H1 (cell line): ENCODE measurements around the gene OTUD4.

Experiments
- CTCF ChIP-seq, 3 experiments: IDR thresholded peaks; 1 replicate in 2 of 3; 2 replicates in 1 of 3; pipeline versions ENCODE4 v1.5.1 to v1.6.1; 2011; ENCODE audit warnings: low read length in 3 of 3, mild to moderate bottlenecking in 3 of 3, inconsistent platforms in 2 of 3, low read depth in 1 of 3, moderate library complexity in 1 of 3; ENCODE audit not compliant: insufficient read depth in 1 of 3; ENCODE audit errors: control extremely low read depth in 1 of 3
- EZH2 ChIP-seq: fragments of 200-600 bp; sonication (generic); IDR thresholded peaks from 2 replicates; pipeline ENCODE4 v1.7.1; 2012; ENCODE audit warnings: low read depth, mild to moderate bottlenecking, moderate library complexity, low read length, inconsistent platforms; ENCODE audit not compliant: severe bottlenecking
- GTF2F1 ChIP-seq: IDR thresholded peaks from 2 replicates; pipeline ENCODE4 v1.6.1; 2012; ENCODE audit warnings: low read depth, low read length, improper control_type of control experiment, borderline replicate concordance
- MAX ChIP-seq: IDR thresholded peaks from 2 replicates; pipeline ENCODE4 v1.6.1; 2012; ENCODE audit warnings: inconsistent platforms
- SRF ChIP-seq: IDR thresholded peaks from 2 replicates; pipeline ENCODE4 v1.6.1; 2011; ENCODE audit warnings: mild to moderate bottlenecking, low read depth, low read length, moderate library complexity
- SUZ12 ChIP-seq: fragments of 200-600 bp; sonication (generic); IDR thresholded peaks from 2 replicates; pipeline ENCODE4 v1.6.1; 2012; ENCODE audit warnings: mild to moderate bottlenecking, inconsistent platforms, low read length, moderate library complexity, mixed read lengths
- TEAD4 ChIP-seq: IDR thresholded peaks from 2 replicates; pipeline ENCODE4 v1.6.1; 2012; ENCODE audit warnings: low read depth, low read length, inconsistent platforms, mixed read lengths

- TF ChIP-seq CTCF (IDR thresholded peaks at IDR 0.05; ENCODE audit: control extremely low read depth in 1 of 3, insufficient read depth in 1 of 3, low read depth in 1 of 3, low read length in 3 of 3) (no peak), SRF (no peak), TEAD4 (no peak), SUZ12 (no peak), MAX (no peak), EZH2 (no peak), GTF2F1 (no peak)
Observed at GRCh38 chr4:145189981-145190380, 9.6 kb upstream of the OTUD4 start.
